Astrocyte (in vitro differentiated cells and primary cell): ENCODE data around the gene LOC128125822.

ENCODE experiments used
- DNase-seq: peaks from one replicate; pipeline ENCODE4 v3.0.0-alpha.2; 2010; ENCODE audit warnings: low read depth
- FAIRE-seq: peaks from 2 replicates; lab custom pipeline; 2011; peaks lifted over from hg19 to GRCh38; lab: Jason Lieb, UNC
- H2AFZ ChIP-seq: 2 replicates; pipeline ENCODE4 v1.6.0; 2012; ENCODE audit warnings: low read depth, low read length, inconsistent platforms
- H3K27ac ChIP-seq: 2 replicates; pipeline ENCODE4 v1.5.1; 2011; ENCODE audit warnings: low read depth, low read length, inconsistent platforms
- H3K27me3 ChIP-seq: 2 replicates; pipeline ENCODE4 v1.6.0; 2011; ENCODE audit warnings: low read length, inconsistent platforms; ENCODE audit not compliant: insufficient read depth
- H3K36me3 ChIP-seq: 2 replicates; pipeline ENCODE4 v1.5.1; 2011; ENCODE audit warnings: low read length, inconsistent platforms; ENCODE audit not compliant: insufficient read depth
- H3K4me1 ChIP-seq: 2 replicates; pipeline ENCODE4 v1.5.1; 2011; ENCODE audit warnings: low read length, inconsistent platforms; ENCODE audit not compliant: insufficient read depth
- H3K4me2 ChIP-seq: 2 replicates; pipeline ENCODE4 v1.6.0; 2012; ENCODE audit warnings: low read length, inconsistent platforms
- H3K4me3 ChIP-seq: 2 replicates; pipeline ENCODE4 v1.5.1; 2011; ENCODE audit warnings: low read depth, mild to moderate bottlenecking, low read length, inconsistent platforms; ENCODE audit not compliant: insufficient read depth
- H3K79me2 ChIP-seq: 2 replicates; pipeline ENCODE4 v1.6.0; 2012; ENCODE audit warnings: mild to moderate bottlenecking, low read length, inconsistent platforms; ENCODE audit not compliant: insufficient read depth
- H3K9ac ChIP-seq: 2 replicates; pipeline ENCODE4 v1.6.0; 2012; ENCODE audit warnings: mild to moderate bottlenecking, low read length, inconsistent platforms
- H3K9me3 ChIP-seq: 2 replicates; pipeline ENCODE4 v1.5.1; 2012; ENCODE audit warnings: low read depth, mild to moderate bottlenecking, low read length, inconsistent platforms; ENCODE audit not compliant: insufficient read depth
- H4K20me1 ChIP-seq: 2 replicates; pipeline ENCODE4 v1.6.0; 2012; ENCODE audit warnings: low read length, inconsistent platforms; ENCODE audit not compliant: insufficient read depth
- H3K27ac Mint-ChIP-seq: one replicate; pipeline ENCODE4 v1.8.0; 2021; ENCODE audit warnings: mild to moderate bottlenecking, mixed read lengths; ENCODE audit not compliant: unreplicated experiment
- H3K27me3 Mint-ChIP-seq: one replicate; pipeline ENCODE4 v1.8.0; 2021; ENCODE audit warnings: low read depth, mixed read lengths; ENCODE audit not compliant: unreplicated experiment
- H3K36me3 Mint-ChIP-seq: one replicate; pipeline ENCODE4 v1.8.0; 2021; ENCODE audit warnings: low read depth, mixed read lengths; ENCODE audit not compliant: unreplicated experiment
- H3K4me1 Mint-ChIP-seq: one replicate; pipeline ENCODE4 v1.8.0; 2021; ENCODE audit warnings: low read depth, mixed read lengths; ENCODE audit not compliant: unreplicated experiment
- H3K4me3 Mint-ChIP-seq: one replicate; pipeline ENCODE4 v1.8.0; 2021; ENCODE audit warnings: mild to moderate bottlenecking, moderate library complexity, mixed read lengths; ENCODE audit not compliant: unreplicated experiment
- H3K9me3 Mint-ChIP-seq: one replicate; pipeline ENCODE4 v1.8.0; 2021; ENCODE audit warnings: mild to moderate bottlenecking, mixed read lengths; ENCODE audit not compliant: unreplicated experiment
- CTCF ChIP-seq: IDR thresholded peaks from 2 replicates; pipeline ENCODE4 v1.5.1; 2011; ENCODE audit warnings: low read depth, mild to moderate bottlenecking, inconsistent platforms, low read length, moderate library complexity; ENCODE audit not compliant: insufficient read depth
- EZH2 ChIP-seq: IDR thresholded peaks from 2 replicates; pipeline ENCODE4 v1.6.1; 2012; ENCODE audit warnings: mild to moderate bottlenecking, low read length, inconsistent platforms; ENCODE audit not compliant: insufficient read depth

Gene LOC128125822

DNA sequence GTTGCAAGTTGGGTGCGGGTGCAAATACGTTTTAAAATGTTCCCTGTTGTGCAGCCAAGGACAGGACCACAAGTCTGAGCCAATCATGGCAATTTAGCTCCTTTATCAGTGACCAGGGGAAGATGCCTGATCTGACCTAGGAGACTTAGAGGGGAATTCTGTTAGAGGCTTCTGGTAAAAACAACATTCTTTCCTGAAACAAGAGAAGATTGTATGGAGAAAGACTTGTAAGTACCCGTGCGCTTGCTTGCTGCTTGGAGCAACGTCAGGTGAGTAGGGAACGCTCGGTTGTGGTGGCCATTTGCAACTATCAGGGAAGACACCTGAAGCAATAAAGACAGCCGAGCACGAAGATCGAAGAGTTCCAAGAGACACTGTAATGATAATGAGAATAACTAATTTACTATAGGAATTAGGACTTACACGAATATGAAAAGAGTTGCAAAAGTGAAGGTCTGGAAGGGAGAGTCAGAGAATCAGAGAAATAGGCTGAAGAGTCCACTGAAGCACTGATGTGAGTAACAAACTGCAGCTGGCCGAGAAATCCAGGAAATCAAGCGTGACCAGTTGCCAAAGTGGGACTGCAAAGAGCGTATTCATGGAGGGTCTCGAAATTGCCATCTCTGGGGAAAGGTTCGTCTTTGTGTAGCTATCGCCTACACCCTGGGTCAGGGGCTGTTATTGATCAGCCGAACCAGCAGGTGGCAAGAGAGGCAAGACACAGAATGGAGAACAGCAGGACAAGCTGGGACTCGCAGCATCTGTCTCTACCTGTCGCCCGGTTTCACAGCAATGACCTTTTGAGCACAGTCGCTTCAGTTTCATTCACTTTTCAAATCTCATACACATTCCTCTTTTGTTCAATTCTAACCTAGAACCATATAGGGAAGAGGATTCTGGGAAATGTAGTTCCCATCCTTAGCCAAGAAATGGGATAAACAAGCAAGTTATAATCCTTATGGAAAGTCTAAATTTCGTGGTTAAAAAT, 26.1 kb downstream of the LOC128125822 start:
- TF ChIP-seq CTCF: peak; percentile 79
- TF ChIP-seq EZH2: no peak
- Histone ChIP-seq H4K20me1 (no peaks in the 10 kb centered on the region), H3K36me3 (no peaks in the 10 kb centered on the region), H3K4me2 (peak overlapping the region; percentile 93), H3K79me2 (no peaks in the 10 kb centered on the region), H3K4me3 (peak overlapping the region; percentile 74), H3K27me3 (no peaks in the 10 kb centered on the region), H3K9ac (peak overlapping the region; percentile 63), H3K9me3 (no peaks in the 10 kb centered on the region), H3K27ac (no peak overlapping the region), H2AFZ (peak overlapping the region; percentile 90), H3K4me1 (peaks cover 4% of the 10 kb centered on the region)
- H3K27me3 Mint-ChIP-seq: no peaks in the 10 kb centered on the region
- no peaks in the 10 kb centered on the region for H3K36me3 Mint-ChIP-seq
- peaks cover 1% of the 10 kb centered on the region for H3K4me1 Mint-ChIP-seq
- peak overlapping the region; percentile 53 for H3K27ac Mint-ChIP-seq
- H3K4me3 Mint-ChIP-seq: peak overlapping the region; percentile 90
- H3K9me3 Mint-ChIP-seq: no peaks in the 10 kb centered on the region
- DNase-seq (peak; percentile 22), FAIRE-seq (no peak)

GRCh38 chr6:63599243-63599642, 27.0 kb downstream of the LOC128125822 start:
- no peaks in the 10 kb centered on the region for H3K36me3 Mint-ChIP-seq
- H3K27me3 ChIP-seq: no peaks in the 10 kb centered on the region
- H3K4me3 Mint-ChIP-seq: peak overlapping the region; percentile 90
- H3K9me3 ChIP-seq: no peaks in the 10 kb centered on the region
- no peaks in the 10 kb centered on the region for H3K36me3 ChIP-seq
- no peak for DNase-seq
- peaks cover 4% of the 10 kb centered on the region for H3K4me1 ChIP-seq
- no peaks in the 10 kb centered on the region for H3K79me2 ChIP-seq
- no peaks in the 10 kb centered on the region for H4K20me1 ChIP-seq
- TF ChIP-seq EZH2: no peak
- no peak for TF ChIP-seq CTCF
- H3K9me3 Mint-ChIP-seq: no peaks in the 10 kb centered on the region
- no peak overlapping the region for H3K4me2 ChIP-seq
- no peak overlapping the region for H3K9ac ChIP-seq
- no peak overlapping the region for H2AFZ ChIP-seq
- H3K4me1 Mint-ChIP-seq: peaks cover 1% of the 10 kb centered on the region
- H3K27ac Mint-ChIP-seq: peak overlapping the region; percentile 53
- H3K27me3 Mint-ChIP-seq: no peaks in the 10 kb centered on the region
- no peak overlapping the region for H3K27ac ChIP-seq
- H3K4me3 ChIP-seq: no peak overlapping the region
- no peak for FAIRE-seq

GRCh38 chr6:63600136-63600535, 27.9 kb downstream of the LOC128125822 start:
- no peak overlapping the region for H3K4me3 ChIP-seq
- no peak overlapping the region for H3K27ac ChIP-seq
- Mint-ChIP-seq H3K9me3 (no peaks in the 10 kb centered on the region), H3K4me1 (peaks cover 1% of the 10 kb centered on the region), H3K36me3 (no peaks in the 10 kb centered on the region), H3K27me3 (no peaks in the 10 kb centered on the region), H3K4me3 (no peak overlapping the region), H3K27ac (no peak overlapping the region)
- no peak overlapping the region for H3K9ac ChIP-seq
- FAIRE-seq: no peak
- peaks cover 4% of the 10 kb centered on the region for H3K4me1 ChIP-seq
- no peak overlapping the region for H2AFZ ChIP-seq
- H3K9me3 ChIP-seq: no peaks in the 10 kb centered on the region
- H3K4me2 ChIP-seq: no peak overlapping the region
- DNase-seq: no peak
- H3K27me3 ChIP-seq: no peaks in the 10 kb centered on the region
- H4K20me1 ChIP-seq: no peaks in the 10 kb centered on the region
- H3K36me3 ChIP-seq: no peaks in the 10 kb centered on the region
- TF ChIP-seq EZH2: no peak
- no peak for TF ChIP-seq CTCF
- no peaks in the 10 kb centered on the region for H3K79me2 ChIP-seq
